K562 (cell line): ENCODE data around the gene CLN5. TPM values are rescaled to one million over a fixed set of nuclear protein-coding genes. Genes with fewer than 3 reads are reported as not detected.

Source experiments
- HNRNPLL ChIP-seq: fragments of 200-400 bp; formaldehyde crosslinking; IDR thresholded peaks from 2 replicates; pipeline ENCODE4 v1.6.1; 2017; ENCODE audit warnings: low read length, low read depth, mild to moderate bottlenecking; ENCODE audit not compliant: poor library complexity, severe bottlenecking
- JUND ChIP-seq, 2 experiments: IDR thresholded peaks; 2 replicates in 1 of 2; 3 replicates in 1 of 2; pipeline ENCODE4 v1.6.1; 2011; ENCODE audit warnings: borderline replicate concordance in 2 of 2, low read depth in 2 of 2, low read length in 2 of 2, improper control_type of control experiment in 1 of 2, missing biosample characterization in 1 of 2, missing genetic modification characterization in 1 of 2, missing genetic modification reagents in 1 of 2
- KHSRP ChIP-seq: fragments of 450-650 bp; IDR thresholded peaks from 2 replicates; pipeline ENCODE4 v1.6.1; 2017
- MAZ ChIP-seq, 2 experiments: fragments of 450-650 bp in 1 of 2; sonication (generic) in 1 of 2; formaldehyde crosslinking; IDR thresholded peaks in 1 of 2; conservative IDR thresholded peaks in 1 of 2; 2 replicates each; pipeline versions ENCODE4 v1.4.0 to v1.5.0; 2020; ENCODE audit warnings: mild to moderate bottlenecking in 1 of 2, missing genetic modification reagents in 1 of 2
- MITF ChIP-seq: IDR thresholded peaks from 2 replicates; pipeline ENCODE4 v1.6.1; 2014; ENCODE audit warnings: antibody characterized with exemption
- PTBP1 ChIP-seq: fragments of 200-400 bp; formaldehyde crosslinking; IDR thresholded peaks from 2 replicates; pipeline ENCODE4 v1.6.1; 2017; ENCODE audit warnings: low read depth, low read length
- RAD21 ChIP-seq, 2 experiments: fragments of 250-450 bp in 1 of 2; fragments of 450-650 bp in 1 of 2; sonication (Bioruptor Pico) in 1 of 2; formaldehyde crosslinking in 1 of 2; IDR thresholded peaks in 1 of 2; conservative IDR thresholded peaks in 1 of 2; 2 replicates each; pipeline versions ENCODE4 v1.4.0 to v1.8.0; 2020 to 2022; ENCODE audit warnings: mild to moderate bottlenecking in 2 of 2, moderate library complexity in 1 of 2
- REST ChIP-seq, 2 experiments: fragments of 450-650 bp; formaldehyde crosslinking in 1 of 2; IDR thresholded peaks; 2 replicates each; pipeline versions ENCODE4 v1.4.0 to v1.6.1; 2014 to 2020; ENCODE audit warnings: mild to moderate bottlenecking in 2 of 2, borderline replicate concordance in 1 of 2, low read depth in 1 of 2
- SIX5 ChIP-seq, 2 experiments: IDR thresholded peaks; 2 replicates each; pipeline ENCODE4 v1.6.1; 2011; ENCODE audit warnings: low read length in 2 of 2, borderline replicate concordance in 1 of 2, low read depth in 1 of 2, mild to moderate bottlenecking in 1 of 2, moderate library complexity in 1 of 2; ENCODE audit not compliant: insufficient read depth in 1 of 2
- TCF15 ChIP-seq: fragments of 250-450 bp; sonication (Bioruptor Pico); IDR thresholded peaks from 2 replicates; pipeline ENCODE4 v1.8.0; 2022; ENCODE audit warnings: moderate library complexity, mild to moderate bottlenecking, inconsistent platforms
- ZBTB5 ChIP-seq: fragments of 450-650 bp; IDR thresholded peaks from 2 replicates; pipeline ENCODE4 v1.6.1; 2017; ENCODE audit warnings: antibody characterized with exemption
- ZNF165 ChIP-seq: fragments of 250-450 bp; sonication (Bioruptor Pico); IDR thresholded peaks from 2 replicates; pipeline ENCODE4 v1.4.0; 2020; ENCODE audit warnings: borderline replicate concordance
- ZNF764 ChIP-seq: fragments of 250-450 bp; sonication (Bioruptor Pico); IDR thresholded peaks from 2 replicates; pipeline ENCODE4 v1.4.0; 2020; ENCODE audit warnings: low read depth, mild to moderate bottlenecking, moderate library complexity
- polyA plus RNA-seq, 8 experiments: library from polyadenylated mRNA; depleted of rRNA in 4 of 8; stranded (reverse) in 5 of 8; unstranded in 3 of 8; fragments of >200 nt; fragmentation: Nextera tagmentation in 2 of 8; fragmentation: Illumina TruSeq in 1 of 8; extraction: Ambion mirVana in 2 of 8; extraction: Trizol in 1 of 8; gene quantifications; 2 replicates each; pipeline versions ENCODE4 v1.2.1 to v1.2.3, GENCODE V29; 2011 to 2014; ENCODE audit warnings: inconsistent platforms in 1 of 8, missing spikeins in 1 of 8
- total RNA-seq, 7 experiments: library from RNA; depleted of rRNA in 6 of 7; stranded (reverse); fragments of >200 nt in 6 of 7; fragmentation: Illumina TruSeq in 2 of 7; extraction: Trizol in 2 of 7; gene quantifications; 2 replicates each; pipeline versions ENCODE4 v1.2.1 to v1.2.3, GENCODE V29; 2011 to 2021; ENCODE audit warnings: low replicate concordance in 1 of 7

Gene CLN5
- total and polyA plus RNA-seq, 9 of the 15 experiments (the other 6 are each of a cell fraction or from before 2014, with no cell fraction given), result 4.6 to 11.5 (median 7.2) TPM

GRCh38 chr13:76980075-76980718, 11.7 kb upstream of the CLN5 start (continued):
- peak; percentile 64 to 73 for TF ChIP-seq RAD21 (CRISPR knock-in tag; conservative IDR thresholded peaks at IDR 0.05 in 1 of 2, IDR thresholded peaks at IDR 0.05 in 1 of 2)
- TF ChIP-seq TCF15, result no peak
- no peak for TF ChIP-seq HNRNPLL
- TF ChIP-seq ZBTB5, result no peak
- peak; percentile 48 to 59; a peak in 2 of 4 replicates for TF ChIP-seq MAZ (CRISPR knock-in tag; conservative IDR thresholded peaks at IDR 0.05 in 1 of 2, IDR thresholded peaks at IDR 0.05 in 1 of 2)
- no peak for TF ChIP-seq KHSRP
- TF ChIP-seq MITF, result no peak
- peak; percentile 43; the same call in 1 of the 2 replicates for TF ChIP-seq REST (IDR thresholded peaks at IDR 0.05; ENCODE audit: borderline replicate concordance)
- no peak for TF ChIP-seq REST (CRISPR knock-in tag; IDR thresholded peaks at IDR 0.05; ENCODE audit: low read depth)
- no peak for TF ChIP-seq JUND (IDR thresholded peaks at IDR 0.05; ENCODE audit: borderline replicate concordance, low read depth, low read length)
- TF ChIP-seq JUND (tag; IDR thresholded peaks at IDR 0.05; ENCODE audit: borderline replicate concordance, low read depth, low read length), result no peak
- TF ChIP-seq ZNF764, result no peak
- no peak for TF ChIP-seq SIX5 (IDR thresholded peaks at IDR 0.05; ENCODE audit: borderline replicate concordance in 1 of 2, insufficient read depth in 1 of 2, low read depth in 1 of 2, low read length in 2 of 2)
- no peak for TF ChIP-seq PTBP1
- no peak for TF ChIP-seq ZNF165 (CRISPR knock-in tag)
